Measurements from ENCODE around the gene MYRFL.

The MYRFL gene

DNA sequence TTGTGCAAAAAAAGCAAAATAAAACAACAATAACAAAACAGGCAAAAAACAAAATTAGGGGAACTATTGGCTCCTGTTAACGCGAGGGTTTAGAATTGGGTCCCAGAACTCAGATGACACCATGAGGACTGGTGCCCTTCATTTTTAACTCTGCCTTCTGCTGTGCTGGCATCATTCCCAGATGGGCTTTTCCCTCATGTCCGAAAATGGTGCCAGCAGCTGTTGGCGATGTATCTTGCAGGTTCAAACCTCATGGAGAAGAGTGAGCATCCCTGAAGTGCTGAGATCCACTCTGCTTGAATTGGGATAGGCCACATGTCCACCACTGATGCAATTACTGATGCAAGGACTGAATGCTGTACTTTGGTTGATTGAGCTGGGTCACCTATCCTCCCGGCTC lies 61.1 kb downstream of the MYRFL start:
- ChIA-PET CTCF (interaction anchor here (1.2 to 6.9 kb wide), 7 partner anchors 15 to 846 kb away, joined by 3 to 44 read pairs (median 5); no protein-coding TSS in a partner anchor), POLR2A (no interaction called here)
- no peak for DNase-seq (ENCODE audit: extremely low spot score)
- TF ChIP-seq, protein P1, sequence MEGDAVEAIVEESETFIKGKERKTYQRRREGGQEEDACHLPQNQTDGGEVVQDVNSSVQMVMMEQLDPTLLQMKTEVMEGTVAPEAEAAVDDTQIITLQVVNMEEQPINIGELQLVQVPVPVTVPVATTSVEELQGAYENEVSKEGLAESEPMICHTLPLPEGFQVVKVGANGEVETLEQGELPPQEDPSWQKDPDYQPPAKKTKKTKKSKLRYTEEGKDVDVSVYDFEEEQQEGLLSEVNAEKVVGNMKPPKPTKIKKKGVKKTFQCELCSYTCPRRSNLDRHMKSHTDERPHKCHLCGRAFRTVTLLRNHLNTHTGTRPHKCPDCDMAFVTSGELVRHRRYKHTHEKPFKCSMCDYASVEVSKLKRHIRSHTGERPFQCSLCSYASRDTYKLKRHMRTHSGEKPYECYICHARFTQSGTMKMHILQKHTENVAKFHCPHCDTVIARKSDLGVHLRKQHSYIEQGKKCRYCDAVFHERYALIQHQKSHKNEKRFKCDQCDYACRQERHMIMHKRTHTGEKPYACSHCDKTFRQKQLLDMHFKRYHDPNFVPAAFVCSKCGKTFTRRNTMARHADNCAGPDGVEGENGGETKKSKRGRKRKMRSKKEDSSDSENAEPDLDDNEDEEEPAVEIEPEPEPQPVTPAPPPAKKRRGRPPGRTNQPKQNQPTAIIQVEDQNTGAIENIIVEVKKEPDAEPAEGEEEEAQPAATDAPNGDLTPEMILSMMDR (IDR thresholded peaks at IDR 0.05; ENCODE audit: control extremely low read depth, extremely low read depth, low read depth, missing control alignments): no peak

DNA sequence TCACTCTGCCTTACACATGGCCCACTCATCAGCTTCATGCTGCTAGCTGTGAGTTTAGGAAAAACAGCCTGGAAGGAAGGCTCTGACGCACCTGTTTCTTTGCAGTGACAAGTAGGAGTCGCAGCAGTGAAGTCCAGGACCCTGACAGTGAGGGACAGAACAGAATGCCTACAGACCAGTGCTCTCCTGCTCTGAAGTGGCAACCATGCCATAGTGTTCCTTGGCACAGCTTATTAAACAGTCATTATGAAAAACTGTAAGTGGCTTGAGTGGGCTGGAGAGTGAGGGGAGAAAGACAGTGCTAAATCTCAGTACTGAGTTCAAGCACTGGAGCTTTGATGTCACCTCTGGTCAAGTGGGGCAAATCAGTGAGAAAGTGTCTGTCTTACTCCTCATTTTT lies 61.7 kb downstream of the MYRFL start:
- DNase-seq (ENCODE audit: extremely low spot score): no peak
- TF ChIP-seq, protein P1 (IDR thresholded peaks at IDR 0.05; ENCODE audit: control extremely low read depth, extremely low read depth, low read depth, missing control alignments): no peak
- ChIA-PET CTCF (interaction anchor here (1.5 to 6.9 kb wide), 4 partner anchors 14 to 845 kb away, joined by 4 to 44 read pairs (median 10); no protein-coding TSS in a partner anchor), POLR2A (no interaction called here)

DNA sequence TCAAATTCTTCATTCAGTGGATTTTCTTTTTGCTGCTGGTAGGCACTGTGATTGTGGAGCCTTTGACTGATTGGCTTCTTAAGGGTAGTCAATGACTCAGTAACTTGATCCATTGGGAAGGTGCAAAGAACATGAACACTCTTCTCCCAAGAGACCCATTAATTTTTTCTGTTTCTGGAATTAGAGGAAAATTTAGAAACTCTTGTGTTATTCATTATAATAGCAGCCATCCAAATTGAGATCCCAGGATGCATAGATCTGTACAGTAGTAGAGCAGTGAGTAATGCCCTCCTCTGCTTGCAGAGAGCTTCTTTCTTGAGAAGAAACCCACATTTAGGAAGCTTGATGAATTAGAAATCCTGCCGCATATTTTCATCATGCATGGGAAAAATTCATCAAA lies 63.9 kb downstream of the MYRFL start:
- TF ChIP-seq, protein P1 (IDR thresholded peaks at IDR 0.05; ENCODE audit: control extremely low read depth, extremely low read depth, low read depth, missing control alignments): no peak
- ChIA-PET POLR2A (no interaction called here), CTCF (interaction anchor here (0.7 to 1.0 kb wide), 2 partner anchors 9 to 12 kb away, joined by 3 to 4 read pairs; no protein-coding TSS in a partner anchor)
- no peak for DNase-seq (ENCODE audit: extremely low spot score)

DNA sequence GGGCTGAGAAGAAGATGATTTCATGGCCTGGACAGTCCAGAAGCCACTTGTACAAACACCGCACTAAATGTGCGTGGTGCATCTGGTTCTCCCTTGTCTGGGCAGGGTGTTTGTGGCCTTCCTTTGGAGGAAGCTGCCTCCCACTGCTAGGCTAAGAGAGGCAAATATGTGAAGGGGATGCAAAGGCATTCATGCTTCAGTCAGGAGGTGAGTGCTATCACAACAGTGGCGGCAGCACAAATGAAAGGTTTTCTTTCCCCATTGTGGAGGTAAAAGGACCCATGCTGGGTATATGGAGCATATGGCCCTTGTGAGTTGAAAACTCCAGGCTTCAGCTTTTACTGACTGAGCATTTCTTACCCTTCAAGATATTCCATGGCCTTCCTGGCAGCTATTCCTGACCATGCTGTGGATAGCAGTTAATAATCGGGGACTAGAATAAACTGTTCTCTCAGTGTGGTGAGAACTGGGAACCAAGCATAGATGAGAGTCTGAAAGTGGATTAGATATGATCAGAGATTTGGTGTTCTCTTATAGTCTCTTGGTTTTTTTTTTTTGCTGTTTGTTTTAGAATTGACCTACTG lies 69.9 kb downstream of the MYRFL start:
- ChIA-PET CTCF (interaction anchor here (0.8 kb wide), 1 partner anchor 16 kb away, joined by 3 read pairs; no protein-coding TSS in a partner anchor), POLR2A (no interaction called here)
- no peak for DNase-seq (ENCODE audit: extremely low spot score)
- TF ChIP-seq, protein P1 (IDR thresholded peaks at IDR 0.05; ENCODE audit: control extremely low read depth, extremely low read depth, low read depth, missing control alignments): no peak

DNA sequence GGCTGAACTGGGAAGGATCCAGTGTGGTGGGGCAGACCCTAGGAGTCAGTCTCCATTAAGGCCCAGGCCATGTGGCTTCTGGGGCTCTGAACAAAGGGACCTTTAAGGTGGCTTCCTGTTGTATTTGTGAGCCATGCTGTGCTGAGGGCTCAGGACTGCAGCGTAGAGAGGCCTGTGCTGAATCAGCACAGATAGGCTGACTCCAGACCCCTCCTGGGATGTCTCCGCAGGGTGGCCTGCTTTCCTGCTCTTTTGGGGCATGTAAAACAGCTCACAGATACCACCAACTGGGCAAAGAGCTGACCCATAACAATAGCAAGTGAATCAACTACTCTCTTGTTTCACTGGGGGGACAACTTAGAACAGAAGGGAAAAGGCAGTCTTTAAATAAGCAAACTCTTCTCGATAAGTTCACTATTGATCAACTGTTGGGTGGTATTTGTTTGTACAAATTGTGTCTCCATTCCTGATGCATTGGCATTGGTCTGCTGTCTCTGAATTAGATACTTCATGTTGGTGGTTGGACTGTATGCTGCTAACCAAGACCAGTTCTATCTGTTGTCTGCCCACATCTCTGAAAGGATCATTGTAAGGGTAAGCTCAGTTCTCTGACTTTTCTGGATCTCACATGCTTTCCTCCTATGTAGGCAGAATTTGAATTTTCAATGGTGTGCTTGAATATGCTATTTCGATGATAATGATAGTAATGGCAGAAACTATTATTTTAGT lies 71.8 kb downstream of the MYRFL start:
- POLR2A ChIA-PET: no interaction called here
- CTCF ChIA-PET: interaction anchor here (1.0 to 4.2 kb wide), 5 partner anchors 17 to 824 kb away, joined by 4 to 24 read pairs (median 5); no protein-coding TSS in a partner anchor
- TF ChIP-seq, protein P1 (IDR thresholded peaks at IDR 0.05; ENCODE audit: control extremely low read depth, extremely low read depth, low read depth, missing control alignments): no peak
- DNase-seq (ENCODE audit: extremely low spot score): no peak

DNA sequence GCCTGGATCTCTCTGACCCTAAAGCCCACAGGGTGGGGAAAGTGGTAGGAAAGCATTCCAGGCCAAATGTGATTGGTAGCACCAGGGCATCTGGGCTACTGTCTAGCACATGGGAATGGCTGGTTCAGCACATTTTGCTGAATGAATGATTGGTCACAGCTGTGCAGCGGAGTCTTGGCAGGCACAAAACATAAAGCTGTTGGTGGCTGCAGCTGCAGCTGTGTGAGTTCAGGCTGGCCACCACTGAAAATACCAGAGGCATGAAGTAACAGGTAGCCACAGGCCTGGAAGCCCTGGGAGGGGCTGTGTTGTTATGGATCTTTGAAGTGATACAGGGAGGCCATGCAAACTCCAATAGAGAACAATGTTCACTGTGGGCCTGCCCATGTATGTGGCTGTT lies 72.7 kb downstream of the MYRFL start:
- ChIA-PET POLR2A (no interaction called here), CTCF (interaction anchor here (1.0 to 4.2 kb wide), 5 partner anchors 18 to 823 kb away, joined by 4 to 24 read pairs (median 5); no protein-coding TSS in a partner anchor)
- DNase-seq (ENCODE audit: extremely low spot score): no peak
- TF ChIP-seq, protein P1 (IDR thresholded peaks at IDR 0.05; ENCODE audit: control extremely low read depth, extremely low read depth, low read depth, missing control alignments): no peak

Measured in GM10248 (cell line).